Activated T-cell treated with anti-CD3 and anti-CD28 coated beads for 48 hours (primary cell): ENCODE data around the gene SLC5A4.
A peak's percentile ranks its signal among the peaks of the same experiment; 100 is the strongest.

Source experiments
- DNase-seq: peaks from one replicate; pipeline ENCODE4 v3.0.0-alpha.2; 2020; ENCODE audit warnings: low read depth

The SLC5A4 gene

DNA sequence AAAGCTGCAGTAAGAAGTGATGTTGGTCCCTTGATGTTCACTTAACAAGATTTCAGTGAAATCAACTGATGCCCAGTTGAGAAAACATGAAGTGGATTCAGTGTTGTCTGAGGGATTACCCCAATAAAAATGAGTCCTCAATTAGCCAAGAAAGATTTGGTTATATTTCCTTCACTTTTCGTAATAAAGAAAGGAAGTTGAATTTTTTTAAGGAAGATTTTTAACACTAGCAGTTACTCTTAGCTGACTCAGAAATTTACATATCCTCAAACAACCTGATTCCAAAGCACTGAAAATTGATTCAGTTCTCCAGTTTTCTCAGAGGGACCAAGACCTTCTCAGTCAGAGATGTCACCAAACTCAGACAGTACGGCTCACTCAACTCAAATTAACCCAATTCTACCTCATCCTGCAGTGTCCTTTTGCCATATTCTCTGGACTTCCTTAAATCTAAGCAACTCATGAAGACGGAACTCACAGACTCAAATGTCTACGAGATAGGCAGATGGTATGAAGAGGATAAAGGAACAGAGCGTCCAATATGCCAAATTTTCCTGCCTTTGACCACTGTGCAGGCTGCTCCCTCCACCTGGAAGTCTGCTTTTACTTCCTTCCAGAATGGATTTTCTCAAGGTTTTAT is 22.8 kb downstream of the SLC5A4 start:
- DNase-seq: no peak

- no peak for DNase-seq
Observed at GRCh38 chr22:32226326-32227104, 28.6 kb downstream of the SLC5A4 start.

GRCh38 chr22:32222991-32223390 is 32.2 kb downstream of the SLC5A4 start:
- no peak for DNase-seq

GRCh38 chr22:32219026-32219425 is 36.1 kb downstream of the SLC5A4 start:
- DNase-seq: no peak

DNA sequence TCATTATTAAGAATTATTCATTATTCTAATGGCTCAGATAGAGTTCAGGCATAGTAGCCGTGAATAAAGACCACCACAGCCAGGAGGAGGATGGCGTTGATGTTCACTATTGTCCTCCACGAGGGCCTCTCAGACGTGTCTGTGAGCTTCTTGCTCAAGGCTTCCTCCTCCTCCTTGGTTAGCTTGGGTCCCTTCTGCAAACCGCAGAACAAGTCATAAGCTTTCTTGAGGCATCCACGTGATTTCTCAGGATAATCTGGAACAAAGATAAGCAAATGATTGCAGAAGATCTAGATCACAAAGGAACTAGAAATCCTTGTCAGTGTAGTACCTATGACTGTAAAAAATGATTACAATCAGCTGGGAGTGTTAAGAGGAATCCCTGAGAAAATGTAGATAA is 36.7 kb downstream of the SLC5A4 start:
- no peak for DNase-seq

DNA sequence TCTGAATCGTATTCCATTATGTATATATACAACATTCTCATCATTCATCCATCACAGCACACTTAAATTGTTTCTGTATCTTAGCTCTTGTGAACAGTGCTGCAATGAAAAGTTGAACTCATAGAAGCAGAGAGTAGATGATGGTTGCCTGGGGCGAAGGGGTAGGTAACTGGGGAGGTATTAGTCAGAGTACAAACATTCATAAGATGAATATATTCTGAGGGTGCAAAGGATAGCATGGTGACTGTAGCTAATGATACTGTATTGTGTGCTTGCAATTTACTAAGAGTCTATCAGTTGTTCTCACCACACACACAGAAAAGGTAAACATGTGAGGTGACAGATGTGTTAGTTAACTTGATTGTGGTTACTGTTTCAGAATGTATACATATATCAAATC is 37.7 kb downstream of the SLC5A4 start:
- no peak for DNase-seq

DNA sequence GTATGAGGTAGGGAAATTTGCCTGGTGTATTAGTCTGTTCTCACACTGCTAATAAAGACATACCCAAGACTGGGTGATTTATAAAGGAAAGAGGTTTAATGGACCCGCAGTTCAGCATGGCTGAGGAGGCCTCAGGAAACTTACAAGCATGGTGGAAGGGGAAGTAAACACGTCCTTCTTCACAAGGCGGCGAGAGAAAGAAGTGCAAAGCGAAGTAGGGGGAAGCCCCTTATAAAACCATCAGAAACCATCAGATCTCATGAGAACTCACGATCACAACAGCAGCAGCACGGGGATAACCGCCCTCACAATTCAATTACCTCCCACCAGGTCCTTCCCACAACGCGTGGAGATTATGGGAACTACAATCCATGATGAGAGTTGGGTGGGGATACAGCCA is 38.2 kb downstream of the SLC5A4 start:
- no peak for DNase-seq

DNA sequence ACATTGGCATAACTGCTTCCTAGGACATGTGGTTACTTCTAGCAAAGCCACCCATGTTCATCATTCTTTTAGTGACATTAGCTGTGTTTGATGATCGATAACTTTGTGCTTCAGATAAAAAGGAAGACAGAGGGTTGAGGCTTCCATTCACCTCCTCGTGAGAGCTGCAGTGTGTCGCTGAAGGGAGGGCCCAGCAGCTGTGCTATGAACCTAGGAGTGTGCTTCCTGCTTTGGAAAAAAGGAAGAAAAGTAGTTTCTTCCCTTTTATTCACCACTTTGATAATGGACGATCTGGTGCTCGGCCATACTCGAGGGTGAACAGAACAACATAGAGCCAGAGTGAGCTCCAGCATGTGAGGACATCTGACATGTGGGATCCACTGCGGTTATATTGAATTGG is 44.1 kb downstream of the SLC5A4 start:
- DNase-seq: no peak

GRCh38 chr22:32208681-32209080 is 46.5 kb downstream of the SLC5A4 start:
- DNase-seq: no peak

DNA sequence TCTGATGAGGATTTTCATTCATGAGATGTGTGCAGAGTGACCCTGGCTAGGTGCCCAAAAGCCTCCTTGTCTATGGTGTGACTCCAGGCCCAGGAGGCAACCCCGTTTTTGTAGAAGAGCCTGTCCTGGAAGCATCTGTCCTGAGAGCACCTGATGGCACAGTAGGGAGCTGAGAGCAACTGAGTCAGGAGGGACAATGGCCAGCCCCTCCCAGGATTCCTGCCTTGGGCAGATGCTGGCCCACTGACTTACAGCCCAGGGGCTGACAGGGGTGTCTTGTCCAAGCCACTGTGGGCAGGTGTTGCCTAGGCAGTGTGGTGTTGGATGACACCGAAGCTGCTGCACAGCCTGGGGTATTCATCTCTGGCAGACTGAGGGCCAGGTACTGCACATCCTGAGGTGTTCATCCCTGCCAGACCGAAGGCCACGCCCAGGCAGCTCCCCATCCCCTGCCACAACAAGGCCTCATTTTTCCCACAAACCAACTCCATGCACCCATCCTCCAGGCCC is 47.1 kb downstream of the SLC5A4 start:
- no peak for DNase-seq

GRCh38 chr22:32206774-32207758 is 48.1 kb downstream of the SLC5A4 start:
- DNase-seq: peak; percentile 18

GRCh38 chr22:32205974-32206773 is 49.0 kb downstream of the SLC5A4 start:
- no peak for DNase-seq

GRCh38 chr22:32204856-32205722 is 50.1 kb downstream of the SLC5A4 start, which contains the start of gene RFPL2:
Gene RFPL2, minus strand, starts transcription at chr22:32205073. Its CDS starts 2,622 bp downstream, at chr22:32202451.
- peak; percentile 35 for DNase-seq

DNA sequence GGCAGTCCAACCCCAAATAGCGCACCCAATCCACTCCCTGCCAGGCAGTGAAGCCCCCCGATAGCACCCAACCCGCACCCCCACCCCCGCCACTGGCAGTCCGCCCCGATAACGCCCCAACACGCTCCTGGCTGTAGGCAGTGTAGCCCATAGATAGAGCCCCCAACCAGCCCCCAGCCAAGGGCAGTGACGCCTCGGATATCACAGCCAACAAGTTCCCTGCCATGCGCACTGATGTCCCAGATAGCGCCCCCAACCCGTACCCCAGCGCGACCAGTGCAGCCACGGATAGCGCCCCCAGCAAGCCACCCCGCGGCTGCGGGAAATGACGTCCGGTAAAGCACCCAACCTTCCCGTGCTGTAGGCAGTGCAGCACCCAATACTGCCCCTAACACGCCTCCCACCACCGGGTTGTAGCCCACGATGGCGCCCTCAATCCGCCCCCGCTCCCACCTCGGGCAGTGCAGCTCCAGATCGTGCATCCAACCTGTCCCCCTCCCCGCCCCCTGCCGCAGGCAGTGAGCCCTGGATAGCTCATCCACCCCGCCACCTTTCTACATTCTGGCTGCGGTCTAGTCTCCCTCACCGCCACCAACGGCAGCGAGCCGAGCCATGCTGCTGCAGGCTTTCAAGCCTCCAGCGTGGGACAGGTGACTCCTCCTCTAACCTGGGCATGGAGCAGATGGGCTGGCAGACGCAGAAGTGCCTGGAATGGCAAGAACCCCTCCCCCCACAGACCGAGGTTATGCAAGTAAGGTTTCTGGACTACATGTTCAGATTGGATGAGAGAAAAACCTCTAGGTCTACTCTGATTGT is 50.9 kb downstream of the SLC5A4 start:
- no peak for DNase-seq

DNA sequence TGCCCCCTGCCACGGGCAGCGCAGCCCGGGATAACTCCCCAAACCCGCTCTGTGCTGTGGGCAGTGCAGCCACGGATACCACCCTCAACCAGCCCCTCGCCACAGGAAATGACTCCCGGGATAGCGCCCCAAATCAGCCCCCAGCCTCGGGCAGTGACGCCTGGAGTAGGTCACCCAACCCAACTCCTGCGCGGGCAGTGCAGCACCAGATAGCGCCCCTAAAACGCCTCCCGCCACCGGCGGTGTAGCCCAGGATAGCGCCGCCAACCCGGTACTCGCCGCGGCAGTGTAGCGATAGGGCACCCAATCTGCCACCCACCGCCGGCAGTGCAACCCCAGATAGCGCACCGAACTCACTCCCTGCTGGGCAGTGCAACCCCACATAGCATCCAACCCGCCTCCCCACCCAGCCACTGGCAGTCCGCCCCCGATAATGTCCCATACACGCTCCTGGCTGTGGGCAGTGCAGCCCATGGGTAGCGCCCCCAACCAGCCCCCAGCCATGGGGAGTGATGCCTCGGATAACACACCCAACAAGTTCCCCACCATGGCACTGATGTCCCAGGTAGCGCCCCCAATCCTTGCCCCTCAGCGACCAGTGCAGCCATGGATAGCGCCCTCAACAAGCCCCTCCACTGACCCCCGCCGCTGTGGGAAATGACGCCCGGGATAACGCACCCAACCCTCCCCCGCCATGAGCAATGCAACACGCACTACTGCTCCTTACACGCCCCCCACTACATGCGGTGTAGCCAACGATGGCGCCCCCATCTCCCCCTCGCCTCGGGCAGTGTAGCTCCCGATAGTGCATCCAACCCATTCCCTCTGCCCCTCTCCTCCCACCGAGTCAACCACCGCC is 51.7 kb downstream of the SLC5A4 start:
- DNase-seq: no peak

GRCh38 chr22:32202539-32203180 is 52.5 kb downstream of the SLC5A4 start:
- peak; percentile 30 for DNase-seq

DNA sequence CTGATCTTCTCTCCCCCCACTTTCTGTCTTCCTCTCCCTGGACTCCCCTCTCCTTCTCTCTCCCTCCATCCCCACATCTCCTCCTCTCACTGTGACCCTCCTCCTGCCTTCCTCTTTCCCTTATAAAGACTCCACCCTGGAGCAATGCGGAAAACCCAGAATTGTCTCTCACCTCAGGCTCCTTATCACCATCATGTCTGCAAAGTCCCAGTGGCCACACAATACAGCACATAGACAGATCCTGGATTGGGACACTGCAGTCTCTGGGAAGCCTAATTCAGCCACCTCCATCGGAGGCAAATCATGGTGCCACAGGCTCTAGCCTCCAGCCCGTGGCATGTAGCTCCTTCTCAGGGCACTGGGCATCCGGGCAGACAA is 53.0 kb downstream of the SLC5A4 start:
- no peak for DNase-seq

- DNase-seq: no peak
Observed at GRCh38 chr22:32200752-32201151, 54.4 kb downstream of the SLC5A4 start.
